K562 (cell line): ENCODE measurements around the gene PRICKLE4. TPM values are rescaled to one million over a fixed set of nuclear protein-coding genes. Genes with fewer than 3 reads are reported as not detected.

Source experiments
- CXXC5 ChIP-seq: fragments of 250-450 bp; sonication (Bioruptor Pico); IDR thresholded peaks from 2 replicates; pipeline ENCODE4 v1.8.0; 2022; ENCODE audit warnings: inconsistent platforms, mild to moderate bottlenecking, moderate library complexity
- NFATC3 ChIP-seq: fragments of 450-650 bp; IDR thresholded peaks from 2 replicates; pipeline ENCODE4 v1.6.1; 2017; ENCODE audit warnings: mild to moderate bottlenecking
- POU5F1 ChIP-seq: fragments of 150-350 bp; IDR thresholded peaks from 2 replicates; pipeline ENCODE4 v1.6.1; 2014; ENCODE audit warnings: borderline replicate concordance, low read length, low read depth, mild to moderate bottlenecking; ENCODE audit not compliant: partially characterized antibody
- PRDM10 ChIP-seq: fragments of 450-650 bp; IDR thresholded peaks from 2 replicates; pipeline ENCODE4 v1.6.1; 2018; ENCODE audit not compliant: partially characterized antibody
- TAF15 ChIP-seq: fragments of 200-400 bp; formaldehyde crosslinking; IDR thresholded peaks from 2 replicates; pipeline ENCODE4 v1.6.1; 2017; ENCODE audit warnings: mild to moderate bottlenecking, low read depth, low read length, moderate library complexity
- ZBTB49 ChIP-seq: sonication (generic); formaldehyde crosslinking; IDR thresholded peaks from 2 replicates; pipeline ENCODE4 v1.8.0; 2022; ENCODE audit warnings: missing genetic modification reagents, mild to moderate bottlenecking, borderline replicate concordance
- ZNF586 ChIP-seq: fragments of 450-650 bp; formaldehyde crosslinking; conservative IDR thresholded peaks from 2 replicates; pipeline ENCODE4 v1.4.0; 2020; ENCODE audit warnings: mild to moderate bottlenecking, moderate library complexity
- ZNF655 ChIP-seq: fragments of 250-450 bp; sonication (Bioruptor Pico); IDR thresholded peaks from 2 replicates; pipeline ENCODE4 v1.5.0; 2021
- polyA plus RNA-seq, 8 experiments: library from polyadenylated mRNA; depleted of rRNA in 4 of 8; stranded (reverse) in 5 of 8; unstranded in 3 of 8; fragments of >200 nt; fragmentation: Nextera tagmentation in 2 of 8; fragmentation: Illumina TruSeq in 1 of 8; extraction: Ambion mirVana in 2 of 8; extraction: Trizol in 1 of 8; gene quantifications; 2 replicates each; pipeline versions ENCODE4 v1.2.1 to v1.2.3, GENCODE V29; 2011 to 2014; ENCODE audit warnings: inconsistent platforms in 1 of 8, missing spikeins in 1 of 8
- total RNA-seq, 7 experiments: library from RNA; depleted of rRNA in 6 of 7; stranded (reverse); fragments of >200 nt in 6 of 7; fragmentation: Illumina TruSeq in 2 of 7; extraction: Trizol in 2 of 7; gene quantifications; 2 replicates each; pipeline versions ENCODE4 v1.2.1 to v1.2.3, GENCODE V29; 2011 to 2021; ENCODE audit warnings: low replicate concordance in 1 of 7

The PRICKLE4 gene
- total and polyA plus RNA-seq, 9 of the 15 experiments (the other 6 are each of a cell fraction or from before 2014, with no cell fraction given) = 0.20 to 0.32 (median 0.27) TPM; not detected in 6

GRCh38 chr6:41798901-41799558 lies 18.4 kb downstream of the PRICKLE4 start (continued):
- TF ChIP-seq ZNF586 (CRISPR knock-in tag) (no peak), ZNF655 (no peak), PRDM10 (no peak), TAF15 (no peak), ZBTB49 (CRISPR knock-in tag) (no peak), CXXC5 (CRISPR knock-in tag) (no peak), POU5F1 (no peak), NFATC3 (no peak)
